ENCODE results near the gene ARFRP1.
"Not testable (repeated sequence)": the region's sequence is repeated elsewhere in the genome, so short reads cannot be mapped to it uniquely, and the experiment has no call there.

Gene ARFRP1

GRCh38 chr20:63671695-63672094 lies 36.1 kb downstream of the ARFRP1 start:
- not testable (repeated sequence) for DNase-seq

- DNase-seq, result no peak
These were observed 39.4 kb downstream of the ARFRP1 start for GRCh38 chr20:63668351-63668750.

- DNase-seq, result no peak
These were observed 39.9 kb downstream of the ARFRP1 start for GRCh38 chr20:63667858-63668257.

GRCh38 chr20:63665708-63666107 lies 42.1 kb downstream of the ARFRP1 start:
- no peak for DNase-seq

GRCh38 chr20:63664861-63665594 lies 42.7 kb downstream of the ARFRP1 start:
- DNase-seq, result no peak

- DNase-seq, result no peak
These were observed 43.5 kb downstream of the ARFRP1 start for GRCh38 chr20:63664143-63664851.

GRCh38 chr20:63663332-63664066 lies 44.3 kb downstream of the ARFRP1 start:
- no peak for DNase-seq

GRCh38 chr20:63662813-63663189 lies 45.0 kb downstream of the ARFRP1 start:
- no peak for DNase-seq

- DNase-seq, result no peak
These were observed 45.6 kb downstream of the ARFRP1 start for GRCh38 chr20:63661959-63662812.

GRCh38 chr20:63661108-63661507 lies 46.7 kb downstream of the ARFRP1 start:
- no peak for DNase-seq

- DNase-seq, result no peak
These were observed 47.2 kb downstream of the ARFRP1 start for GRCh38 chr20:63660622-63661021.

GRCh38 chr20:63660174-63660573 lies 47.6 kb downstream of the ARFRP1 start:
- DNase-seq, result not testable (repeated sequence)

GRCh38 chr20:63659370-63659769 lies 48.4 kb downstream of the ARFRP1 start:
- no peak for DNase-seq

- DNase-seq, result no peak
These were observed 49.0 kb downstream of the ARFRP1 start for GRCh38 chr20:63658749-63659187.

GRCh38 chr20:63657937-63658748 lies 49.6 kb downstream of the ARFRP1 start, which contains the start of gene RTEL1:
TSS of gene RTEL1 (plus strand) at chr20:63658312. CDS start at chr20:63659403, 1,091 bp downstream.
- DNase-seq, result peak; percentile 96

GRCh38 chr20:63657260-63657936 lies 50.4 kb downstream of the ARFRP1 start:
- DNase-seq, result no peak

GRCh38 chr20:63656451-63656850 lies 51.3 kb downstream of the ARFRP1 start:
- DNase-seq, result no peak

- DNase-seq, result no peak
These were observed 52.5 kb downstream of the ARFRP1 start for GRCh38 chr20:63655249-63655648.

GRCh38 chr20:63653974-63654668 lies 53.7 kb downstream of the ARFRP1 start:
- DNase-seq, result no peak

All from activated effector memory CD4-positive, alpha-beta T cell treated with anti-CD3 and anti-CD28 coated beads, Interleukin-2, amount 50 U/mL, for 16 hours (primary cell).